Measurements from ENCODE around the gene TAGLN.

DNA sequence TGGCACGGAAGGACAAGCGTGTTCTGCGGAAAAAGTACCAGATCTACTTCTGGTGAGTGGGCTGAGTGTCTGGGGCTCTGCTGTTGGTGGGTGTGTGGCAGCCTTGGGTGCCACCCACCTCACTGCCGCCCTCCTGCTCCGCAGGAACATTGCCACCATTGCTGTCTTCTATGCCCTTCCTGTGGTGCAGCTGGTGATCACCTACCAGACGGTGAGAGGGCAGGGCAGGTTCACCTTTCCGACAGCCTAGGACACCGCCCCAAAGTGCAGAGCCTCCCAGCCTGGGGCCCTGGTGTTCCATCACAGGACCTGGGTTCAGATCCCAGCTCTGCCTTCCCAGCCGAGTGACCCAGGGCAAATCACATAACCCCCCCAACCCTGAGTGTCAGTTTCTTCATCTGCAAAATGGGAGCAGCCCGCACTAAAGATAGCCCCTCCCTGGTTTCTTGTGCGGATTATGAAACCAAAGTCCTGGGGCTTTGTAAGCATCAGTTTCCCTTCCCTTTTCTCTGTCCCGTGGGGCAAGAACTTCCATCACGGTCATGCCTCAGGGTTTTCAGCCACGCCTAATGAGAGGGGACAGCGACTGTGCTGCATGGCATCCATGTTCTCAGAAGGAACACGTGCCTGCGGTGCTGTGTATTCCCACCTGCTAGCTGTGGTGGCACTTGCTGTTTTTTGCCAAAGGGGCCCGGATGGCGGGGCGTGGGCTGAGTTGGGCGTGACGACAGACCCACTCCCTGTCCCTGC lies 9.8 kb upstream of the TAGLN start:
- TF ChIP-seq, protein P1, sequence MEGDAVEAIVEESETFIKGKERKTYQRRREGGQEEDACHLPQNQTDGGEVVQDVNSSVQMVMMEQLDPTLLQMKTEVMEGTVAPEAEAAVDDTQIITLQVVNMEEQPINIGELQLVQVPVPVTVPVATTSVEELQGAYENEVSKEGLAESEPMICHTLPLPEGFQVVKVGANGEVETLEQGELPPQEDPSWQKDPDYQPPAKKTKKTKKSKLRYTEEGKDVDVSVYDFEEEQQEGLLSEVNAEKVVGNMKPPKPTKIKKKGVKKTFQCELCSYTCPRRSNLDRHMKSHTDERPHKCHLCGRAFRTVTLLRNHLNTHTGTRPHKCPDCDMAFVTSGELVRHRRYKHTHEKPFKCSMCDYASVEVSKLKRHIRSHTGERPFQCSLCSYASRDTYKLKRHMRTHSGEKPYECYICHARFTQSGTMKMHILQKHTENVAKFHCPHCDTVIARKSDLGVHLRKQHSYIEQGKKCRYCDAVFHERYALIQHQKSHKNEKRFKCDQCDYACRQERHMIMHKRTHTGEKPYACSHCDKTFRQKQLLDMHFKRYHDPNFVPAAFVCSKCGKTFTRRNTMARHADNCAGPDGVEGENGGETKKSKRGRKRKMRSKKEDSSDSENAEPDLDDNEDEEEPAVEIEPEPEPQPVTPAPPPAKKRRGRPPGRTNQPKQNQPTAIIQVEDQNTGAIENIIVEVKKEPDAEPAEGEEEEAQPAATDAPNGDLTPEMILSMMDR (IDR thresholded peaks at IDR 0.05): no peak
- no peak for TF ChIP-seq EZH2 (IDR thresholded peaks at IDR 0.05; ENCODE audit: borderline replicate concordance, insufficient read depth, low read depth, low read length, poor library complexity, severe bottlenecking)

Data from B cell (primary cell).